ENCODE data around the gene CFAP46. TPM values are rescaled to one million over a fixed set of nuclear protein-coding genes. Genes with fewer than 3 reads are reported as not detected.
"Not testable (repeated sequence)": the region's sequence is repeated elsewhere in the genome, so short reads cannot be mapped to it uniquely, and the experiment has no call there.

The CFAP46 gene
- total and polyA plus RNA-seq, 9 donors: 0.50 to 22.4 (median 1.6) TPM; not detected in 1

DNA sequence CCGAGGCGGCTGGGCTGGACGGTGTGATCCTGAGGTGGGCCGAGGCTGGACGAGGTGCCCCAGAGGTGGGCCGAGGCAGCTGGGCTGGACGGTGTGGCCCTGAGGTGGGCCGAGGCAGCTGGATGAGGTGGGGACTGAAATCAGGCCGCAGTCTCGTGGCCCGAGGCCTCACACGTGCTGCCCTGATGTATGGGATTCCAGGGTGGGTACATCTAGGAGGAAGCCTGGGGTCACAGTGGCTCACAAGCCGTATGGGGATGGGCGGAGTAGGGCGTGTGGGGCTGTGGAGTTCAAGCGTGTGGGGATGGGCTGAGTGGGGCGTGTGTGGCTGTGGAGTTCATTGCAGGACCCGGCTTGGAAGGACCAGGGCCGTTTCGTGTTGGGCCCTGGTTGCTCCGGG is 144.0 kb downstream of the CFAP46 start:
- DNase-seq: no peak
- intact Hi-C loops (cut with DNase I): no loop called here
- H3K4me3 ChIP-seq: no peak overlapping the region
- H3K9me3 ChIP-seq: no peaks in the 10 kb centered on the region
- no peaks in the 10 kb centered on the region for H3K27me3 ChIP-seq
- H3K36me3 ChIP-seq: no peaks in the 10 kb centered on the region
- H3K4me1 ChIP-seq (ENCODE audit: insufficient read depth): no peaks in the 10 kb centered on the region
- H3K27ac ChIP-seq: no peak overlapping the region
- TF ChIP-seq POLR2A (IDR thresholded peaks at IDR 0.05): no peak
- TF ChIP-seq EP300 (IDR thresholded peaks at IDR 0.05): no peak
- TF ChIP-seq, protein P1, sequence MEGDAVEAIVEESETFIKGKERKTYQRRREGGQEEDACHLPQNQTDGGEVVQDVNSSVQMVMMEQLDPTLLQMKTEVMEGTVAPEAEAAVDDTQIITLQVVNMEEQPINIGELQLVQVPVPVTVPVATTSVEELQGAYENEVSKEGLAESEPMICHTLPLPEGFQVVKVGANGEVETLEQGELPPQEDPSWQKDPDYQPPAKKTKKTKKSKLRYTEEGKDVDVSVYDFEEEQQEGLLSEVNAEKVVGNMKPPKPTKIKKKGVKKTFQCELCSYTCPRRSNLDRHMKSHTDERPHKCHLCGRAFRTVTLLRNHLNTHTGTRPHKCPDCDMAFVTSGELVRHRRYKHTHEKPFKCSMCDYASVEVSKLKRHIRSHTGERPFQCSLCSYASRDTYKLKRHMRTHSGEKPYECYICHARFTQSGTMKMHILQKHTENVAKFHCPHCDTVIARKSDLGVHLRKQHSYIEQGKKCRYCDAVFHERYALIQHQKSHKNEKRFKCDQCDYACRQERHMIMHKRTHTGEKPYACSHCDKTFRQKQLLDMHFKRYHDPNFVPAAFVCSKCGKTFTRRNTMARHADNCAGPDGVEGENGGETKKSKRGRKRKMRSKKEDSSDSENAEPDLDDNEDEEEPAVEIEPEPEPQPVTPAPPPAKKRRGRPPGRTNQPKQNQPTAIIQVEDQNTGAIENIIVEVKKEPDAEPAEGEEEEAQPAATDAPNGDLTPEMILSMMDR (IDR thresholded peaks at IDR 0.05): no peak
- 85 to 92% (median 89%) methylated on average over 20 to 21 of the region's 21 CpGs for WGBS, 3 donors

DNA sequence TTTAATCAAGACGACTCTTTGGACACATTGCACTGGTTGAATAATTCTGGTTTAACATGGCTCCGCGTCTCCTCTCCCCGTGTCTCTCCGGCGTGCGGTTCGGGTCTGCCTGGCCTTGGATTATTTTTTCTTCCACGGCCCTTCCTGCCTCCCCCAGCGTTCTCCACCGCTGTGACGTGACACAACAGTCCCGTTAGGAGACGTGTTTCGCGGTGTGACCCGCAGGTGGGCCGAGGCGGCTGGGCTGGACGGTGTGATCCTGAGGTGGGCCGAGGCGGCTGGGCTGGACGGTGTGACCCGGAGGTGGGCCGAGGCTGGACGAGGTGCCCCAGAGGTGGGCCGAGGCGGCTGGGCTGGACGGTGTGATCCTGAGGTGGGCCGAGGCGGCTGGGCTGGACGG is 144.4 kb downstream of the CFAP46 start:
- intact Hi-C loops (cut with DNase I); H3K4me1 ChIP-seq (ENCODE audit: insufficient read depth); H3K36me3 ChIP-seq; H3K27me3 ChIP-seq; H3K27ac ChIP-seq; H3K4me3 ChIP-seq; H3K9me3 ChIP-seq; DNase-seq: not testable (repeated sequence)
- WGBS, 3 donors: 87 to 90% (median 90%) methylated on average over 25 to 29 of the region's 32 CpGs

DNA sequence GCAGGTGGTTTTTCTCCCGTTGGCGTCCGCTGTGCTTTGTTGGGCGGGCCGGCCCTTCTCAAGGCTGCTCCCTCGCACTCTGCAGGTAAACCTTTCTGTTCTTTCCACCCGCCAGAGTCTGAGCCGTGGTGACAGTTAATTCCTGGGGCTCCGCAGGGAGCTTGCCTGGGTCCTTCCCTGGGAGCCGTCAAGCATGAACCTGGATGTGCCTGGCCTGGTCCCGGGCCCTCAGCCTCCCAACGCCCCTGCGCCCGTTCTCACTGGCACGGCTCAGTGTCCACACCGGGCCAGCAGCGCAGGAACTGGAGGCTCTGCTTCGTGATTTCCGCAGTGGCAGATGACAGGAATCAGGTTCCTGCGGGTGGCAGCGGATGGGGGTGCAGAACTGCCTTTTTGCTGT is 145.5 kb downstream of the CFAP46 start:
- intact Hi-C loops (cut with DNase I): no loop called here
- no peak for TF ChIP-seq POLR2A (IDR thresholded peaks at IDR 0.05)
- TF ChIP-seq EP300 (IDR thresholded peaks at IDR 0.05): no peak
- TF ChIP-seq, protein P1 (IDR thresholded peaks at IDR 0.05): no peak
- Histone ChIP-seq H3K4me1 (ENCODE audit: insufficient read depth) (no peaks in the 10 kb centered on the region), H3K4me3 (no peak overlapping the region), H3K27ac (no peak overlapping the region), H3K36me3 (no peaks in the 10 kb centered on the region), H3K9me3 (no peaks in the 10 kb centered on the region), H3K27me3 (no peaks in the 10 kb centered on the region)
- WGBS, 3 donors: 62 to 68% (median 66%) methylated on average over 21 of the region's 21 CpGs
- DNase-seq: no peak

DNA sequence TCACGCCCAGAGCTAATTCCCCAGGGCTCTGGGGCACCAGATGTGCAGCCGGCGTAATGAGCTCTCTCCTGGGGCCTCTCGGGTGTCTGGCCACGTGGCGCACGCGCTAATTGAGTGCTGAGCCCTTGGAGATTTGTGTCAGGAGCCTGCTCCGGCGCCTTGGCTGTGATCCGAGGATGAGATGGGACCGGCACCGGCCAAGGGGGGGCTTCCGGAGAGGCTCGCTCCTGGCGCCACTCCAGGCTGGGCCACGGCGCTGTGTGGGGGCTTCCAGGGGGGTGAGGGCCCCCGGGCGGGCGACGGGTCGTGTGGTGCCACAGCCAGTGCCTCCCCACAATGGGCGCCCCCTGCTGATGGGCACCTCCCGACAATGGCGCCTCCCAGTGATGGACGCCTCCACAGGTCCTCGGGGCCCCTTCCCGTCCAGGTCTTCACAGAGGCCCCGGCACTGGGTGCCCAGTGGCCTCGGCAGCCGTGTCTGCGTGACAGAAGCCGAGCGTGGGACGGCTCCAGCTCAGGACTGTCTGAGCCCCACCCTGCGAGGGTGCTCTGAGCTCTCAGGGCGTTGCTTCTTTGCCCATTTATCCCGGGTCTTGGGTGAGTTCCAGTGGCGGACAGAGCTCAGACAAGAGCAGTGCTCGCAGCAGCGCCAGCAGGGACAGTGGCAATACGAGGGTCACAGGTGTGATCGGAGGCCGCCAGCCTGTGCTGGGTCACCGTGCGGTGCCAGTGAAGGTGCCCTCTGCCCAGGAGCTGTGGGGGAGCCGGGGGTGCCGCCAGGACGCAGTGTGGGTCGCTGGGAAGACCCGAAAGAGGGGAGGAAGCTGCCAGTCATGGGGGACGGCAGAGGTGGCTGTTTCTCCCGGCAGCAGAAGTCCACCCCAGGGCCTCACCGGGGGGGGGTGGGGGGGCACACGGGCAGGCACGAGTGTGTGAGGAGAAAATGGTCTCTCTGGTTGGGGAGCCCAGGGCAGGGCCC is 148.2 kb downstream of the CFAP46 start:
- H3K27ac ChIP-seq: no peak overlapping the region
- WGBS, 3 donors: 29 to 45% (median 32%) methylated on average over 33 to 57 of the region's 57 CpGs
- no peak overlapping the region for H3K4me3 ChIP-seq
- no peaks in the 10 kb centered on the region for H3K9me3 ChIP-seq
- no peaks in the 10 kb centered on the region for H3K4me1 ChIP-seq (ENCODE audit: insufficient read depth)
- H3K27me3 ChIP-seq: peaks cover 7% of the 10 kb centered on the region
- H3K36me3 ChIP-seq: no peaks in the 10 kb centered on the region
- TF ChIP-seq, protein P1 (IDR thresholded peaks at IDR 0.05): no peak
- TF ChIP-seq EP300 (IDR thresholded peaks at IDR 0.05) (no peak), POLR2A (IDR thresholded peaks at IDR 0.05) (no peak)
- DNase-seq: no peak
- intact Hi-C loops (cut with DNase I): no loop called here

DNA sequence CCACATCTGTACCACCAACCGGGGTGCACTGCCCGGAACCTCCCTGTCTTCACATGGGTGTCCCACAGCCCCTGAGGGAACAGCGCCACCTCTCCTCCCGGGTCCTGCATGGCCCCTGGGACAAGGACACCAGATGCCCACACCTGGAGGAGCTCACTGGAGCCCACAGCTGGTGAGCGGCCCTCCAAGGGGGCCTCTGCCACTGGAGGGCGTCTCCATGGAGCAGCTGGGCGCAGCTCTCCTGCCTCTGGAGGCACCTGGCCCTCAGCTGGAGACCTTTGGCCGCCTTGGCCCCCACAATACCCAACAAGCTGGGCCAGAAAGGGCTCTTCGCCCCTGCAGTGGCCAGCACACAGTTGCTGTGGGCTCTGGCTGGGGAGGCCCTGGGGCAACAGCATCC is 149.2 kb downstream of the CFAP46 start:
- 54 to 81% (median 71%) methylated on average over 7 to 9 of the region's 9 CpGs for WGBS, 3 donors
- H3K4me1 ChIP-seq (ENCODE audit: insufficient read depth): no peaks in the 10 kb centered on the region
- intact Hi-C loops (cut with DNase I): no loop called here
- H3K36me3 ChIP-seq: no peaks in the 10 kb centered on the region
- no peak overlapping the region for H3K4me3 ChIP-seq
- H3K27ac ChIP-seq: no peak overlapping the region
- peaks cover 9% of the 10 kb centered on the region for H3K27me3 ChIP-seq
- TF ChIP-seq EP300 (IDR thresholded peaks at IDR 0.05) (no peak), POLR2A (IDR thresholded peaks at IDR 0.05) (no peak)
- TF ChIP-seq, protein P1 (IDR thresholded peaks at IDR 0.05): no peak
- H3K9me3 ChIP-seq: no peaks in the 10 kb centered on the region
- no peak for DNase-seq

All from ovary (tissue), 9 donors.